Effector CD4-positive, alpha-beta T cell (primary cell): ENCODE results near the gene CERS1.

Experiments used
- DNase-seq: peaks from one replicate; pipeline ENCODE4 v3.0.0-alpha.2; 2020

CERS1 gene

DNA sequence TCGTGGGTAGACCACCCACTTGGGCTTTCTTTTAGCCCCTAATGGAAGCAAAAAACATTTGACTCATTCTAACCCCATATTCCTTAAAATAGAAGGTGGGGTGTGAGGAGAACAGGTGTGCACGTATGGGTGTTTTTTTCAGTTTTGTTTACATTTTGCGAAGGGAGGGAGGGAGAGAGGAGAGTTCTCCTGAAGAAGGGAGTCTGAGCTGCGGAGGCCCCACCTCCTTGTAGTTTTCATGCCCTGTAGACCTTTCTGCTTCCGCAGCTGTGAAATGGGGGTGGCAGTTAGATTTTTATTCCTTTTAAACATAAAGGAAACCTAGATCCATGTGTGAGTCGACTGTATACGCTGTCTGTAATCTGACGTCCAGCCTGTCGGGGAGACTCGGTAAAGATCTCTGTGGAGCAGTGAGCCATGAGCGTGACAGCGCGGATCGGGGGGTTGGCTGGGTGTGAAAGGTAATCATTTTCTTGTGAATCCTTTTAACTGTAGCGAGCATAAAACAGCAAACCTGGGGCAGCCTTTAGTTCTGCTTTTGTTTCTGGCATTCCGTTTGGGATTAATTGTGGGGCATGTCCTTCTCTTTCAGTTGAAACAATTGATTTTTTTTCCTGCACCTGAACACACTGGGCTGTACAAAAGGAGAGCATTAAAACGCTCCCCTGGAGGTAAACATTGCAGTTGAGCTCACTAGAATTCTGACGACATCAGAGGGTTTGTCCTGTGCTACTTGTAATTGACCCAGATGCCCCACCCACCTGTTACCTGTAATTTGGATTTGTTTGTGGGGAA is 61.9 kb downstream of the CERS1 start:
- DNase-seq = no peak

DNA sequence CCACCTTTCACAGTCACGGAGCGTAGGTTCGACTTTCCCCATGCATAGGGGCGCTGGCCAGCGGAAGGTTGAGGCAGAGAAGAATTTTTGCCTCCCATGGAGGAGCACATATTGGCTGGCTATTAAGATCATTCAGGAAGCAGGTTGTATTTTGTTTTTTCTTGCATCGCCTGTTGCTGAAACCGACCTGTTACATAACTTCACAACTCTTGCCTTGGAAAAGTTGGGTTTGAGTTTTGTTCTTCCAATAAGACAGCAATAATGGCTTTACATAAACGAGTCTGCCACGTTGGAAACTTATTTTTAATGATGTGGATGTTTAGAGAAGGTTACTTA is 62.8 kb downstream of the CERS1 start:
- no peak for DNase-seq

DNA sequence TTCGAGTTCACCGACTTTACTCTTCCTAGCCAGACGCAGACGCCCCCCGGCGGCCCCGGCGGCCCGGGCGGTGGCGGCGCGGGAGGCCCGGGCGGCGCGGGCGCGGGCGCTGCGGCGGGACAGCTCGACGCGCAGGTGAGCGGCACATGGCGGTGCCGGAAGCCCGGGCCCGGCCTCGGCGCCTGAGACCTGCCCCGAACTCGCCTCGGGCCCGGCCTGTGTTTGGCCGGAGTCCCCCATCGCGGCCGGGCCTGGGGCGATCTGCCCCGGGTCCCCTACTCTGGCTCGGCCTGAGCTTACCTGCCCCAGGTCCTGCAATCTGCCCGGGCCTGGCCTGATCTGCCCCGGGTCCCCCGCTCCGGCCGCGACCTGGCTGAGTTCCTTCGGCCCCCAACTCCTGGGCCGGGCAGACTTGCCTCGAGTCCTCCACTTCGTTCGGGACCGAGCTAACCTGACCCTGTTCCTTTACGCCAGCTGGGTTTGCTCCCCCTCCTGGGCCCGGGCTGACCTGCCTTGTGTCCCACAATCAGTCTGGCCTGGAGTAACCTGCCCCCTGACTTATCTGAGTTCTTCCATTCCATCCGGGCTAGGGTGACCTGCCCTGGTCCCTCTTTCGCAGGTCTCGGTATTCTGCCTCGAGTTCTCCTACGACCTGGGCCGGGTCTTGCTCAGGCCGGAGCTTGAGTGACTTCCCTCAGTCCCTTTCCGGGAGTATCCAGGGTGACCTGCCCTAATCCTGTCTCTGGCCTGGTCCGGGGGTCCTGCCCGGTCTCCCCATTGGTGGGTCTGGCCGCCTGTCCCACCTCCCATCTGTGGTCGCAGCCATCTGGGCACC is 63.4 kb downstream of the CERS1 start:
- DNase-seq = peak; percentile 15

DNA sequence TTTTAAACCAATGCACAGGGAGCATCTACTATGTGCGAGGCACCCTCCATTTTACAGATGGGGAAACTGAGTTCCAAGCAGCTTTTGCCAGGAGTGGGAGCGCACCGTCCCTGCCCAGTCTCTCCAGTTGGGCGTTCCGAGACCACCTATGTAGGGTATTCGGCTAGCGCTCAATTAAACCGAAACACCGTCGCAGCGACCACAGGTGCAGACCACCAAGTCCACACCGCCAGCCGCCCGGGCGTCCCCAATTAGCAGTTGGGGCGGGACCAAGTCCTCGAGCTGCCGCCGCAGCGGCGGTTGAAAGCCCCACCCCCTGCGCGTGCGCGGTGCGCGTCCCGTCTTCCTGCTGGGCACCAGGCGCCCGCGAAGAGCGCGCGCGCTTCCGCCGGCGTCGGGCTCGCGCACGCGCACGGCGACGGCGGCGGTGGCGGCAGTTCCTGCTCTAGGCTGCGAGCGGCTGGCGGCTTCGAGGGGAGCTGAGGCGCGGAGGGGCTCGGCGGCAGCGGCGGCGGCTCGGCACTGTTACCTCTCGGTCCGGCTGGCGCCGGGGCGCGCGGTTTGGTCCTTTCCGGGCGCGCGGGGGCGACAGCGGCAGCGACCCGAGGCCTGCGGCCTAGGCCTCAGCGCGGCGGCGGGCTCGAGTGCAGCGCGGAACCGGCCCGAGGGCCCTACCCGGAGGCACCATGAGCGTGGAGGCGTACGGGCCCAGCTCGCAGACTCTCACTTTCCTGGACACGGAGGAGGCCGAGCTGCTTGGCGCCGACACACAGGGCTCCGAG is 64.2 kb downstream of the CERS1 start, which contains the start of gene UPF1:
UPF1 (plus strand) TSS at position 436 of the 782 bp plus-strand sequence; CDS start at position 687, 251 bp downstream.
- peak; percentile 95 for DNase-seq

DNA sequence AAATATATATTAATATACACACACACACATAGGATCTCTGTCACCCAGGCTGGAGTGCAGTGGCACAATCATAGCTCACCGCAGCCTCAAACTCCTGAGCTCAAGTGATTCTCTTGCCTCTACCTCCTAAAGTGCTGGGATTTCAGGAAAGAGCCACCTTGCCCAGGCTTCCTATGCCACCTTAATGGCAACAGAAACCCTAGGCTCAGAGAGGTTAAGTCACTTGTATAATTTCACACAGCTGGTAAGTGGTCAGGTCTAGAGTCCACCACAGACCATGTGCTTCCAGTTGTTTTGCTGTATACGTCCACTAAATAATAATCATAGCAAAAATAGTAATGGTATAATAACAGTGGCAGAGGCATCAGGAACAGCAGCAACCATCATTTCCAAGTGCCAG is 65.5 kb downstream of the CERS1 start:
- DNase-seq = no peak

DNA sequence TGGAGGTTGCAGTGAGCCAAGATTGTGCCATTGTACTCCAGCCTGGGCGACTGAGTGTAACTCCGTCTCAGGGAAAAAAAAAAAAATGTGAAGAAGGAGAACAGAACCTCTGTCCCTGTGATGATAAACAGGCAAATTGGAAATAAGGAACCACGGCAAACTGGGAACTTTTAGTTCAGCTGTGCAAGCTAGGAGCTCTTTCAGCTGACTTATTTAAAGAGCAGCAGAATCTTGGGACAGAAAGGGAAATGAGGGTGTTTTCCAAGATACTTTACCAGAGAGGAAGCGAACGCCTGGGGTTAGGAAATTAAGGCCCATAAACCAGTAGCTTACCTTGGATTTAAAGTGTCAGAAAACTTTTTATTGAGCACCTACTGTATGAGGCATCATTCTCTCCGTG is 67.2 kb downstream of the CERS1 start:
- no peak for DNase-seq
